HK-2 (cell line): Measurements from ENCODE around the gene FBXL16.

ENCODE experiments used
- DNase-seq: peaks from one replicate; pipeline ENCODE4 v3.0.0-alpha.2; 2018; ENCODE audit not compliant: unreplicated experiment

The FBXL16 gene

DNA sequence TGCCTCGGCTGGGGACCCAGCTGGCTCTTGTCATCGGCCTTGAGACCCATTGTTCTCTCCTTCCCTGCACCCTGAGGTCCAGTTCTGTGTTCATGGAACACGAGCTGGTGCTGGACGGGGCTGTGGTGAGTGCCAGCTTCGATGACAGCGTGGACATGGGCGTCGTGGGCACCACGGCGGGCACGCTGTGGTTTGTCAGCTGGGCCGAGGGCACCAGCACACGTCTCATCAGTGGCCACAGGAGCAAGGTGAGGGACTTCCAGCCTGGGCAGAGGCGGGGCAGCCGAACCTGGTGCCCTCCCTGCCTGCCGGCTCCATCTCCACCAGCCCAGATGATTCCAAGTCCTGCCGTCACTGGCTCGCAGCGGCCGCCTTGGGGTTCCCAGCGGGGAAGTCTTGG lies 43.0 kb downstream of the FBXL16 start:
- no peak for DNase-seq

DNA sequence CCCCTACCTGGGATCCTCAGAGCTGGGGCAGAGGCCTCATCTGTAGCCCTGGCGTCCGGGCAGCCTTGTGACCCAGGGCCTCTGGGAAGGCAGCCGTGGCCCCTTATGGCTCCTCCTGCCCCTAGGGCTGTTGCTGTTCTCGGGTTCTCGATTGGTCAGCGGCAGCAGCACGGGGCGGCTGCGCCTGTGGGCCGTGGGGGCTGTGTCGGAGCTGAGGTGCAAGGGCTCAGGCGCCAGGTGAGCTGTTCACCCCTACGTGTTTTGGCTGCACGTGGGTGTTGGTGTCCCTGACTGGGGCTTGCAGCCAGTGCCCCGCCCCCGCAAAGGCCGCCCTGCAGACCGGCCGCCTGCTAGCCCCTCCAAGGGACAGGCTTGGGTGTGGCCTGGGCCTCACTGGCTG lies 43.5 kb downstream of the FBXL16 start:
- DNase-seq = no peak

DNA sequence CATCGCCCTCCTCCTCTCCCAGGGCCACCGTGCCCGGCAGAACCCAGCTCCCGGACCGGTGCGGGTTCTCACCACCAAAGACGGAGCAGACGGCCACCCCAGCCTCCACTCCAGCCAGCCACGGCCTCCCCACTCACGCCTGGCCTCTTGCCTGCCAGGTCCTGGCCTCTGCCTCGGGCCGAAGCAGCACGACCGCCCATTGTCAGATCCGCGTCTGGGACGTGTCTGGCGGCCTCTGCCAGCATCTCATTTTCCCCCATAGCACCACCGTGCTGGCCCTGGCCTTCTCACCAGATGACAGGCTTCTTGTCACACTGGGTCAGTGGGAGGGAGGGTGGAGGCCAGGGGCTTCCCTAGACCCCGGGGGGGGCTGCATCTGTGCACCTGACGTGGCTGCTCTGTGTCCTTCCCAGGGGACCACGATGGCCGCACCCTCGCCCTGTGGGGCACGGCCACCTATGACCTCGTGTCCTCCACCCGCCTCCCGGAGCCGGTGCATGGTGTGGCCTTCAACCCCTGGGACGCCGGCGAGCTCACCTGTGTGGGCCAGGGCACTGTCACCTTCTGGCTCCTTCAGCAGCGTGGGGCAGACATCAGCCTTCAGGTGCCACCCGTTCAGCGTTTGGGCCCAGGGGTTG lies 44.3 kb downstream of the FBXL16 start:
- DNase-seq = no peak

DNA sequence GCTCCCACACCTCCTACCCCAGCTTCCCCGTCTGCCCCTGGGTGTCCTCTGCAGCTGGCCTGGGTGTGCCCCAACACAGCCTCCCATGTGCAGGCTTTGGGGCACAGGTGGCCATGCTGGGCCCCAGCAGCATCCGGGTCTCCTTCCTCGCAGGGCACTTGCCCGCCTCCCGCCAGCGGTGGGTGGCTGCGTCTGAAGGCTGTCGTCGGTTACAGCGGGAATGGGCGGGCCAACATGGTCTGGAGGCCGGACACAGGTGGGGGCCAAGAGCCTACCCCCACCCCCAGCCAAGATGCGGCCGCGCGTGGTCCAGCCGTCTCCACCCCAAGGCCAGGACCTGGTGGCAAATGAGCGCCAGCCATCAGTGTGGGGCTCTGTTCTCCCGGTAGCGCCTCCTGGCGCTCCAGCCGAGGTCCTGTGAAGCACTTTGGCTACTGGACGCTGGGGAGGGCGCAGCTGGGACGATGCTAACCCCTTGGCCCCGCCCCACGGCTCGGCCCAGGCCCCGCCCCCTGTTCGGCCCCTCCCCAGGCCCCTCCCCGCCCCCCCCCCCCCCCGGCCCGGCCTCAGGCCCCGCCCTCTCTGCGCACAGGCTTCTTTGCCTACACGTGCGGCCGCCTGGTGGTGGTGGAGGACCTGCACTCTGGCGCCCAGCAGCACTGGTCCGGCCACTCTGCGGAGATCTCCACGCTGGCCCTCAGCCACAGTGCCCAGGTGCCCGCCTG lies 45.0 kb downstream of the FBXL16 start:
- DNase-seq = no peak

DNA sequence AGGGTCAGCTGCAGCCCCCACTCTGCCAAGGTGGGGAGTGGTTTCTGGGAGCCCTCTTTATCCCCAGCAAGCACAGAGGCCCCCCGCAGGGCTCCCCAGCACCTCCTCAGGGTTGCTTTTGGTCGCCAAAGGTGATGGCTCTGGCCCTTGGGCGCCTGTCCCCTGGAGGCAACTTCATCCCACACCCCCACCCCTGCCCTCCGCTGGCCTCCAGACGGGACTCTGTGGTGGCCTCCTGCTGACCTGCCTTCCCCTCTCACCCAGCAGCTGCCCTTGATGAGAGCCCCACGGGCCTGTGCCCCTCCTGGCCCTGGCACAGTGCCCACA lies 45.5 kb downstream of the FBXL16 start:
- DNase-seq = no peak

DNA sequence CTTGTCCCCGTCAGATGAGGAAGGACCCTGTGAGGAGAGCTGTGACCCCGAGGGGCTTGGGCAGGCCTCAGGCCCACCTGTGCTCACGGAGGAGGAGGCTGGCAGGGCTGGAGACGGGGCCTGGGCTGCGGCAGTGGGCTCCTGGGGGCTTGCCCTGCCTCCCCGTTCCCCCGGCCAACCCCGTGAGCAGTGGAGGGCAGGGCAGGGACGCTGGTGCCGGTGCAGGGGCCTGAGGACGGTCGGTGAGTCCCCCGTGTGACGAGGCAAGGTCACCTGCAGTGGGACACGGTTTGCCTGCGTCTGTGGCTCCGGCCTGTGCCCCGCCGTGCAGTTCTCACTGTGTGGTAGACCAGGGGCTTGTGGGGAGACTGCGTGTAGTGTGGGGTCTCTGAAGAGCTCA lies 46.0 kb downstream of the FBXL16 start:
- no peak for DNase-seq

DNA sequence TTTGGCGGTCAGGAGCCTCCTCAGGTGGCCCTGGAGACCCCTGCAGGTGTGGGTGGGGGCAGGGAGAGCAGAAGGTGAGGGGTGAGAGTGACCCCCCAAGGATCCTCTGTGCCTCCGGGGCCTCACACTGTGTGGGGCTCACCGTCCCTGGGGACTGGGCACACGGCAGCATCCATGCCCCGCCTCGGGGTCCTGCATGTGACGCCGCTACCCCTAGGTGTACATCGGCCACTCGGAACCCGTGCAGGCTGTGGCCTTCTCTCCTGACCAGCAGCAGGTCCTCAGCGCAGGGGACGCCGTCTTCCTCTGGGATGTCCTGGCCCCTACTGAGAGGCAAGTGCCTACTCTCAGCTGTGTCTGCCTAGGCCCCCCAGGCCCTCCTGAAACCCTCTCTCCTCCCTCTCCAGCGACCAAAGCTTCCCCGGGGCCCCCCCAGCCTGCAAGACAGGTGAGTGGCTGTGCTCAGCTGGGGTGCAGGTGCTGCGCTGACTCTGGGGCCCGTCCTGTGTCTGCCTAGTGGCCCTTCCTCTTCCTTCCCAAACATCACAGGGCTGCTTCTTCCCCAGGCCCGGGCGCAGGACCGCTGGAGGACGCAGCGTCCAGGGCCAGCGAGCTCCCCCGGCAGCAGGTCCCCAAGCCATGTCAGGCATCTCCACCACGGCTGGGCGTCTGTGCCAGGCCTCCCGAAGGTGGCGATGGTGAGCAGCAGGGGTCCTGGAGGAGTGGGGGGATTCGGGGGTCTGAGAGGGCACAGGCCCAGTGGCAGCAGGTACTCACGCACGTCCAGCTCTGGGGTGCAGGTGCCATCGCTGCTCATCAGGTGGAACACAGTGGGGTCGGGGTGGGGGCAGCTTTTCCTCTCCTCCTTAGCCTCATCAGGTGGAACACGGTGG lies 46.7 kb downstream of the FBXL16 start:
- DNase-seq = no peak

DNA sequence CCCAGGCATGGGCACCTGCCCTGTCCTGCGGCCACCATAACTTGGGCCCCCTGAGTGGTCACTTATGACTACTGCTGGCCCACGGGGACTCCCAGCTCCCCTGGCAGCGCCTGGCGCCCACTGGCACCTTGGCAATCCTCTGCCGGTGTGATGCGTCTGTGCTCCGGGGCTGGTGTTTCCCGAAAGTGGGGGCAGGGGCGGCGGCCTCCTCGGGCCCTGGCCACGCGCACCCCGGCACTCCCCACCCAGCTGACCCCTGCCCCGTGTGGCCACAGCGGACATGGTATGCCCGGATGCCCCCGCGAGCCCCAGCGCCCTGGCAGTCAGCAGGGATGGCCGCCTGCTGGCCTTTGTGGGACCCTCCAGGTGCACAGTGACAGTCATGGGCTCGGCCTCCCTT lies 48.1 kb downstream of the FBXL16 start:
- no peak for DNase-seq

DNA sequence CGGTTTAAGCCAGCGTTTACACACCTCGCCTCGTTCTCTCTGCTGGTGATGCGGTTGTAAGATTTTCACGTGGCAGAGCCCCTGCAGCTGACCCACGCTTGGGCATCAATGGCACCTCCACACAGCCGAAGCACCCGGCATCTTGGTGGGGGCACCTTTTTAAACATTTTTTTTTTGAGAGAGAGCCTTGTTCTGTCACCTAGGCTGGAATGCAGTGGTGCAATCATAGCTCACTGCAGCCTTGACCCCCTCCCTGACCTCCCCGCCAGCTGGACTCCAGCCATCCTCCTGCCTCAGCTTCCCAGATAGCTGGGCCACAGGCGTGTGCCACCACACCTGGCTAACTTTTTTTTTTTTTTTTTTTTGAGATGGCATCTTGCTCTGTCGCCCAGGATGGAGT lies 51.6 kb downstream of the FBXL16 start:
- DNase-seq = no peak

DNA sequence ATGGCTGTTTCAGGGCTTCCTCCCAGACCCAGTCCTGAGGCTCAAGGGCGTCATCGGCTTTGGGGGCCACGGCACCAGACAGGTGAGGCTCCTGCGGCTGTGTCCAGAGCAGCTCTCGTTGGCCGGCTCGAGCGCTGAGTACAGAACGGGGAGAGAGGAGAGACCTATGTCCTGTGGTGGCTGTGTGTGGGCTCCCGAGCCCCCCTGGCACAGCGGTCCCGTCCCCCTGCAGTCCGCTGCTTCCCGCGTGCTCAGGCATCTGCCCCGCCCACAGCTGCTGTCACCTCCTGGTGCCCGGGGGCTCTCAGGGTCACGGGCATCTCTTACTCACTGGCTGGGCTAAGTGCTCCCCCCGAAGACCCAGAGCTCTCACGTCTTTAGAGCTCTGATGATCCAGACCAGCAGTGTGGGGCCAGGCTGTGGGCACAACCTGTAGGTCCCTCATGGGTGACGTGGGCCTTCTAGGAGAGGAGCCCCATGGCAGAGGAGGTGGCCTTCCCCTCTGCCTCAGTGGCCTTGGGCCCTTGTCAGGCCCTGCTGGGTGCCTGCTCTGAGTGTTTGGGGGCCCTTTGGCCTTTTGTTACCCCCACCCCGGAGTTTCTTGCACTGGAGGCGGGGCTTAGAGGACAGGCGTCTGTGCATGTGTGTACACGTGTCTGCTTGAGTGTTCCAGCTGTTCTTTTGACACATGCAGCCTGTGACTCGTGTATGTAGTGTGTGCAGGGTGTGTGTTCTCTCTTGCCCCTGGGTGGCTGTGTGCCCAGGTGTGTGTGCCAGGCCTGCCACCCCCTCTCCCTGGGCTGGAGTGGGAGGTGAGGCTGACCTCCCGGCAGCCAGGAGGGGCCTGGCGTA lies 52.9 kb downstream of the FBXL16 start:
- DNase-seq = no peak

DNA sequence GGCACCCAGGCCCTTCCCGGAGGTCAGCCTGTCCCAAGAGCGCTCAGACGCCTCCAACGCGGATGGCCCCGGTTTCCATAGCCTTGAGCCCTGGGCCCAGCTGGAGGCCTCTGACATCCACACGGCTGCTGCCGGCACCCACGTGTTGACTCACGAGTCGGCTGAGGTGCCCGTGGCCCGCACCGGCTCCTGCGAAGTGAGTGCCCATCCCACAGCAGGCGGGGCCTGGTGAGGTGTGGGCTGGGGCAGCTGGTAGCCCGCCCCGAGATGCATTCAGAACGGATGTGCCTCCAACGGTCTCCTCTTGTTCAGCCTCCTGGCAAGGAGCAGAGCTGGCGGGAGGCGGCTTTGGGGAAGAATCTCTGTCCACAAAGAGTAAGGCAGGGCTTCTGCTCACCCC lies 53.8 kb downstream of the FBXL16 start:
- no peak for DNase-seq

DNA sequence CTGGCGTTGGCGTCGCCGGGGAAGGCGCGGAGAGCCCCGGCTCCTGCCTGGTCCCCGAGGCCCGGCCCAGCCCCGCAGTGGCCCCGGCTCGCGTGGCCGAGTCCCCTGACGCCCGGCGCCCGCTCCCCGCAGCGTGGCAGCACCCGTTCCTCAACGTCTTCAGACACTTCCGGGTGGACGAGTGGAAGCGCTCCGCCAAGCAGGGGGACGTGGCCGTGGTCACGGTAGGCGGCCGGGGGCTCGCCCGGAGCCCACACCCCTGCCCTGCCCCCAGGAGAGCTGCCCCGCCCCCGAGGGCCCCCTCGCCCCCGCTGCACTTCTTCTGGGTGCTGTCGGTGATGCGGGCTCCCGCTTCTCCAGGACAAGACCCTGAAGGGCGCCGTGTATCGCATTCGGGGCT lies 56.0 kb downstream of the FBXL16 start:
- DNase-seq = peak; percentile 47

DNA sequence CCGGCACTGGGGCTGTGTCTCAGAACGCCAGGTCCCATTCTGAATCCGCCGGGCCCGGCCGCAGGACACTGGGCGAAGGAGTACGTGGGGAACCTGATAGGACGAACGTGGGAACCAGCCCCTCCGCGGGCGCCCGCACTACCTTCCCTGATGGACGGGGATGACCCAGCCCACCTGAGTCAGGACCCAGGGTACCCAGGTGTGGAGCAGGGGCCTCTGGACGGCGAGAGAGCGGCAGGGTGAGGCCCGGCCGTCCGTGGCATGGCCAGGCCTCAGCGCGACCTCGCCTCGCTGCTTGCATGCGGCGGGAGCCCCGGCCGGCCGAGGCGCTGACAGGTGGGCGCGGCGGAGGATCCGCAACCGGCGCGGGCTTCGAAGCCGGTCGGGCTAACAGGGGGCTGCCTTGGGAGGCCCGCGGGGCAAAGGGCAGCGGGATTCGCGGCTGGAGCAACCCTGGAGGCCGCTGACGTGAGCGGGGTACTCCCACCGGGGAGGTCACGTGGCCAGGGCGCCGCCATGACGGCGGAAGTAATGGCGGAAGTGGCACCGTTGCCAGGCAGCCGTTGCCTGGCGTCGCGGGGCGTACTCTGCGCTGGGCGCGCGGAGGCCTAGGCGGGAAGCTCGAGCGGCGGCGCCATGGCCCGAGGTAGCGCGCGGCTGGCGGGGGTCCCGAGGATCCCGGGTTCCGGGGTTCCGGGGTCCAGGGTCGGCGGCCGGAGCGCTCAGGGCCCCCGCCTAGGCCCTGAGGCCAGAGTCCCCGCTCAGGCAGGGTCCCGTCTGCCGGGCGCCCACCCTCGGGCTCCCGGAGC lies 56.6 kb downstream of the FBXL16 start, which contains the start of gene WDR90:
TSS of gene WDR90 (plus strand) at position 585 of the 809 bp plus-strand sequence. CDS start at position 637, 52 bp downstream.
- peak; percentile 87 for DNase-seq

DNA sequence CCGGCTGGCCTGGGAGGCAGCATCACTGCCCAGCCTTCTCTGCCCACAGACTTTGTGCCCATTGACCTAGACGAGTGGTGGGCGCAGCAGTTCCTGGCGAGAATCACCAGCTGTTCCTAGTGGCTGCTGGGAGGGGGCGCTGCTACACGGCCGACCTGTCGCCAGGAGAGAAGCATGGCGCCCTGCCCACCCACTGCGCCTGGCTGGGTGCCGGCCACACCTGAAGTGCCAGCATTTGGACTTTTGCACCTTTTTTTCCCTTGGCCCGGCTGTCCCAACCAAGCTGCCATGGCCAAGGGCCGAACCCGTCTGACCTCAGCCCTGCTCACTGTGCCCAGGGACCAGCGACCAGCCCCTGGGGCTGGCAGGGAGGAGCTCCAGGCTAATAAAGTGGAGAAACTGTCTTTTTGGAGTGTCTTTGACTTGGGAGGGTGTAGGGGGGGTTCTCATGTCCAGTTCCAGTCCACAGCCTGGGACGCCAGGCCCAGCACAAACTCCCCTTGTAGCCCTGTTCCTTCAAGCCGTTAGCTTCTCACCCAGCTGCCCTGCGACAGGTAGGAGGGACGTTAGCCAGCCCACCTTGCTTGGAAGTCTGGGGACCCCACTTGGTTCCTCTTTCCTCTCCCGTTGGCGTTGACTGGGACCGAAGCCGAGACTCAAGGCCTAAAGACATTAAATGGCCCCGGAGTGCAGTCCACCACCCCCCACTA lies 57.4 kb downstream of the FBXL16 start:
- peak; percentile 57 for DNase-seq

DNA sequence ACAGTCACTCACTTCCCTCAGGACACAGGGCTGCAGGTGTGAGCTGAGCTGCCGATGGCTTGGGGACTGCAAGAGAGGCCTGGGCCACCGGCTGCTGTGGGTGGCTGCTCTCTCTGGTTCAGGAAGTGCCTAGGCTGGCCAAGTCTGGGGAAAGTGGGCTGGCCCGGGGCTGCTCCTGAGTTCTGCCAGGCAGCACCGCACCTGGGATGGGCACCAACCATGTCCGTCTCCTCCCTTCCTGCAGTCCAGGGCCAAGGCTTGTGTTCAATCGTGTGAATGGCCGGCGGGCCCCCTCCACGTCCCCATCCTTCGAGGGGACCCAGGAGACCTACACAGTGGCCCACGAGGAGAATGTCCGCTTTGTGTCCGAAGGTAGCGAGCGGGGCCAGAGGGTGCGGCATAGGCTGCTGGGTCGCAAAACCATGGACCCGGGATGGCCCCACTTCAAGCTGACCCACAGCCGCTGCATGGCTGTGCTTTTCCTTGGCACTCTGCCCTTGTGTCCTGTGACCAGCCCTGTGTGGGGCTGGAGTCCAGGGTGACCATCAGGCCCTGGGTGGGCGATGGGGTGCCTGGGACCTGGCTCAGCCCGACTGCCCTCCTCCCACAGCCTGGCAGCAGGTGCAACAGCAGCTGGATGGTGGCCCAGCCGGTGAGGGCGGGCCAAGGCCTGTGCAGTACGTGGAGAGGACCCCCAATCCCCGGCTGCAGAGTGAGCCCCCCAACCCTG lies 58.3 kb downstream of the FBXL16 start:
- no peak for DNase-seq

DNA sequence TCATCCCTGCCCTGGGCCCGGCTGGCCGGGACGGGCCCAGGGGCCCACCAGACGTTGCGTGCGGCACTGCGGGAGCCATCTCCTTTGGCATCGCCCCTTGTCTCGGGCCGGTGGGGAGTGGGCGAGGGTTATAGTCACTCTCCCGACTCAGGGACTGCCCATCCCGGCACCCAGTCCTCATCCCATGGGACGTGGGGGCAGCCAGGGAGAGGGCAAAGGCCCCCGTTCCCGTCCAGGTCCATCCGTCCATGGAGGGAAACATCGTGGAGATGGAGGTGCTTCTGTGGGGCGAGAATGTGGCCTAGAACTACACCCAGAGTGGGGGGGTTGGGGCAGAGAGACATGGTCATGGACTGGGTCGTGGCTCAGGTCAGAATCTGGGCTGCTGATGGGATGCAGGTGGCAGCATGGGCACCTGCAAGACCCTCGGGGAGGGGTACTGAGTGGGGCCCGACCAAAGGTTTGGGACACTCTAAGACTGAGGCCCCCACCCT lies 58.9 kb downstream of the FBXL16 start:
- no peak for DNase-seq

DNA sequence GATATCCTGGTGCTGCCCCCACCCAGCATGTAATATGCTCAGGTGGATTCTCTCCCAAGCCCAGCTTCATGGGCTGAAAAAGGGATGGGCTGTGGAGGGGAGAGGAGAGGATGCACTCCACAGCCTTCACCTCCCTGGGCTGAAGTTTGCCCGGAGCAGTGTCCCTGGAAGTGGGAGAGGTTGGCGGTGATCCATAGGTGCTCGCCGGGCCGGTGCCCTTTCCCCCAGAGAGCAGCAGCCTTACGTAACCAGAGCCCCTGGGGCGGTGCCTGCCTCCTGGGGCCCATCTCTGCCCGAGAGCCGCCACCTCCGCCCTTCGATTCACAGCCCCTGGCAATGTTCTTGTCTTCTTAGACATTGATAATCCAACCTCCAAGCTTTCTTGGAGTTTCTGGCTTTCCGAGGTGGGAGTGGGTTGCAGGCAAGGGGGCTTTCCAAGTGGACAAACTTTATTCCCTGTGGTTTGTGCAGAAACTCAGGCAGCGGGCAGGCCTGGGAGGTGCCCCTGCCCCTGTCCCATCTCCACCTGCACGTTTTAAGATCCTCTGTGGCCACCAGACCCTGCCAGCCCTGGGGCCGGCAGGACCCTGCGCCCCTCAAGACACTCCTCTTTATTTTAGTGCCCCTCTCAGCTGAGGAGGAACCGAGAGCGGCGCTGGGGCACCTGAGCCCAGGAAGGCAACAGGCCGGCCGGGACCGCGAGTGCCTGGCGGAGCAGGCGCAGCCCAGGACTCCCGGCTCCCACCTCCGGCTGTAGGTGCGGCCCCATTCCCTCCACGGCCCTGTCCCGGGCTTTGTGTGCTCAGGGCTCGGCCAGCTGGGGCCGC lies 59.5 kb downstream of the FBXL16 start:
- no peak for DNase-seq

DNA sequence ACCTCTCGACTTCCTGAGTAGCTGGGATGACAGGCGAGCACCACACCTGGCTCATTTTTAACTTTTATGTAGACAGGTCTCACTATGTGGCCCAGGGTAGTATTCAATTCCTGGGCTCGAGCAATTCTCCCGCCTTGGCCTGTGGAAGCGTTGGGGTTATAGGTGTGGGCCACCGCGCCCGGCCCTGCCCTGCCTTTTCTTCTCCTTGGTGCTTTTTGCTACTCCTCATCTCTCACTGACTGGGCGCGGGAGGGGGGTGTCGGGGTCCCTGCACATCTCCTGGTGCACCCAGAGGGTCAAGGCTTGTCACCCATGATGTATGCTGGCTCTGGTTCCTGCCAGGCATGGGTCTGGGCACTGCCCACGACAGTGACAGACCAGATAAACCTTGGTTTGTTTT lies 61.0 kb downstream of the FBXL16 start:
- DNase-seq = no peak

DNA sequence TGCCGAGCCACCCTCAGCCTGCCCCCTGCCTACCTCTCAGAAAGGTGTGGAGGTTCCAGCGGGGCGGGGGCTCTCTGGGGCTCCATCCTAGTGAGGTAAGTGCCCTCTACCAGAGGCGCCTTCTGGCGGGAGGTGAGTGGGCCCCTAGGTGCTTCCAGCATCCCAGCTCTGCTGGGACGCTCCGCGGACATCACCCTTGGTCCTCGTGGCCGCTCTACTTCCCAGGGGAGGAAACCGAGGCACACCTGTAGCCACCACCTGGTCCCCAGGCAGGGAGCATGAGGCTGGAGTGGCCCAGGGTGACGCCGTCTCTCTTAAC lies 62.6 kb downstream of the FBXL16 start:
- DNase-seq = no peak
